KMS-11 (cell line): Measurements from ENCODE around the gene GABRA5.
A peak's percentile ranks its signal among the peaks of the same experiment; 100 is the strongest.

Experiments used
- H2AFZ ChIP-seq: fragments of 200-600 bp; sonication (generic); 2 replicates; pipeline ENCODE4 v1.6.1; 2016; ENCODE audit warnings: antibody characterized with exemption, mixed run types, low read depth
- H3K27ac ChIP-seq: fragments of 200-600 bp; sonication (generic); 2 replicates; pipeline ENCODE4 v1.6.1; 2016; ENCODE audit warnings: mild to moderate bottlenecking, mixed run types
- H3K27me3 ChIP-seq: fragments of 200-600 bp; sonication (generic); 2 replicates; pipeline ENCODE4 v1.6.1; 2017; ENCODE audit warnings: mild to moderate bottlenecking, low read depth, mixed run types, moderate library complexity; ENCODE audit not compliant: insufficient read depth
- H3K36me3 ChIP-seq: fragments of 200-600 bp; sonication (generic); 2 replicates; pipeline ENCODE4 v1.6.1; 2017; ENCODE audit warnings: mild to moderate bottlenecking, mixed run types; ENCODE audit not compliant: insufficient read depth
- H3K4me1 ChIP-seq: fragments of 200-600 bp; sonication (generic); 2 replicates; pipeline ENCODE4 v1.6.1; 2016; ENCODE audit warnings: mild to moderate bottlenecking, low read depth, mixed run types; ENCODE audit not compliant: poor library complexity, severe bottlenecking
- H3K4me2 ChIP-seq: fragments of 200-600 bp; sonication (generic); 2 replicates; pipeline ENCODE4 v1.7.0; 2016; ENCODE audit warnings: mild to moderate bottlenecking, mixed run types
- H3K4me3 ChIP-seq: fragments of 200-600 bp; sonication (generic); IDR thresholded peaks from 2 replicates; pipeline ENCODE4 v1.6.1; 2017; ENCODE audit warnings: low read depth, low read length, mixed read lengths; ENCODE audit not compliant: insufficient read depth
- H3K79me2 ChIP-seq: fragments of 200-600 bp; sonication (generic); 2 replicates; pipeline ENCODE4 v1.6.1; 2016; ENCODE audit warnings: low read depth, mixed run types; ENCODE audit not compliant: insufficient read depth
- H3K9ac ChIP-seq: fragments of 200-600 bp; sonication (generic); 2 replicates; pipeline ENCODE4 v1.6.1; 2016; ENCODE audit warnings: mild to moderate bottlenecking, mixed run types
- H4K20me1 ChIP-seq: fragments of 200-600 bp; sonication (generic); 2 replicates; pipeline ENCODE4 v1.6.1; 2016; ENCODE audit warnings: mild to moderate bottlenecking, mixed run types; ENCODE audit not compliant: insufficient read depth
- CTCF ChIP-seq: fragments of 200-600 bp; sonication (generic); conservative IDR thresholded peaks from 2 replicates; pipeline ENCODE4 v1.6.1; 2017; ENCODE audit warnings: low read depth, mild to moderate bottlenecking, antibody characterized with exemption, low read length, moderate library complexity, mixed read lengths

Gene GABRA5

GRCh38 chr15:26889298-26889898, 22.5 kb downstream of the GABRA5 start:
- no peak overlapping the region for H3K4me3 ChIP-seq
- H3K27ac ChIP-seq: no peak overlapping the region
- H3K9ac ChIP-seq: no peak overlapping the region
- no peaks in the 10 kb centered on the region for H4K20me1 ChIP-seq
- H3K4me2 ChIP-seq: no peak overlapping the region
- H3K79me2 ChIP-seq: no peaks in the 10 kb centered on the region
- no peaks in the 10 kb centered on the region for H3K27me3 ChIP-seq
- no peak overlapping the region for H2AFZ ChIP-seq
- H3K4me1 ChIP-seq: no peaks in the 10 kb centered on the region
- TF ChIP-seq CTCF: peak; percentile 84
- no peaks in the 10 kb centered on the region for H3K36me3 ChIP-seq

- H2AFZ ChIP-seq: no peak overlapping the region
- H3K4me2 ChIP-seq: no peak overlapping the region
- H3K9ac ChIP-seq: no peak overlapping the region
- no peak overlapping the region for H3K27ac ChIP-seq
- H4K20me1 ChIP-seq: no peaks in the 10 kb centered on the region
- H3K4me3 ChIP-seq: no peak overlapping the region
- no peaks in the 10 kb centered on the region for H3K36me3 ChIP-seq
- no peaks in the 10 kb centered on the region for H3K4me1 ChIP-seq
- H3K79me2 ChIP-seq: no peaks in the 10 kb centered on the region
- no peak for TF ChIP-seq CTCF
- no peaks in the 10 kb centered on the region for H3K27me3 ChIP-seq
Measured at GRCh38 chr15:26890451-26890850, 23.6 kb downstream of the GABRA5 start.

- H3K9ac ChIP-seq: no peak overlapping the region
- no peaks in the 10 kb centered on the region for H3K4me1 ChIP-seq
- H3K79me2 ChIP-seq: no peaks in the 10 kb centered on the region
- H3K36me3 ChIP-seq: no peaks in the 10 kb centered on the region
- no peak overlapping the region for H2AFZ ChIP-seq
- H4K20me1 ChIP-seq: no peaks in the 10 kb centered on the region
- no peaks in the 10 kb centered on the region for H3K27me3 ChIP-seq
- H3K27ac ChIP-seq: no peak overlapping the region
- TF ChIP-seq CTCF: no peak
- H3K4me2 ChIP-seq: no peak overlapping the region
- no peak overlapping the region for H3K4me3 ChIP-seq
Measured at GRCh38 chr15:26890988-26891387, 24.1 kb downstream of the GABRA5 start.

GRCh38 chr15:26891448-26892181, 24.8 kb downstream of the GABRA5 start:
- no peak overlapping the region for H3K9ac ChIP-seq
- no peak overlapping the region; the same call in 1 of the 2 replicates for H2AFZ ChIP-seq
- TF ChIP-seq CTCF: peak; percentile 69
- no peaks in the 10 kb centered on the region for H3K79me2 ChIP-seq
- H3K27me3 ChIP-seq: no peaks in the 10 kb centered on the region
- H3K4me3 ChIP-seq: no peak overlapping the region
- H3K36me3 ChIP-seq: no peaks in the 10 kb centered on the region
- no peak overlapping the region for H3K4me2 ChIP-seq
- H4K20me1 ChIP-seq: no peaks in the 10 kb centered on the region
- H3K4me1 ChIP-seq: no peaks in the 10 kb centered on the region
- H3K27ac ChIP-seq: no peak overlapping the region
